ENCODE results near the gene APBB1IP.

APBB1IP gene

DNA sequence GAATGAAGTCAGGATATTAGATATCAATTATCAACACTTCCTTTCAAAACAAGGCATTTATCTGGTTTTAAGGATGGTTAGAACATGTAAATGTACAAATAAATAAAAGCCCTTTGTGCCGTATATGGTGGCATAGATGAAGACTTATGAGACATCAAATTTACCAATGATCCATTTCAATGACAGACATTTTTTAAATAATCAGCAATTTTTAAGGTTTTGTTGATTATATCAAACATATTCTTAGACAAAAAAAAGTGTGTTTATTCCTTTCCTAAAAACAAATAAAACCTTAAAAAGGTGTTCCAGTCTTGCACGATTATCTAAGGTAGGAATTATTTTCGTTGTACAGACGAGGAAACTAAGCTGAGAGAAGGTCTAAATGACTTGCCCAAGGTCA lies 13.8 kb downstream of the APBB1IP start:
- TF ChIP-seq, protein P1, sequence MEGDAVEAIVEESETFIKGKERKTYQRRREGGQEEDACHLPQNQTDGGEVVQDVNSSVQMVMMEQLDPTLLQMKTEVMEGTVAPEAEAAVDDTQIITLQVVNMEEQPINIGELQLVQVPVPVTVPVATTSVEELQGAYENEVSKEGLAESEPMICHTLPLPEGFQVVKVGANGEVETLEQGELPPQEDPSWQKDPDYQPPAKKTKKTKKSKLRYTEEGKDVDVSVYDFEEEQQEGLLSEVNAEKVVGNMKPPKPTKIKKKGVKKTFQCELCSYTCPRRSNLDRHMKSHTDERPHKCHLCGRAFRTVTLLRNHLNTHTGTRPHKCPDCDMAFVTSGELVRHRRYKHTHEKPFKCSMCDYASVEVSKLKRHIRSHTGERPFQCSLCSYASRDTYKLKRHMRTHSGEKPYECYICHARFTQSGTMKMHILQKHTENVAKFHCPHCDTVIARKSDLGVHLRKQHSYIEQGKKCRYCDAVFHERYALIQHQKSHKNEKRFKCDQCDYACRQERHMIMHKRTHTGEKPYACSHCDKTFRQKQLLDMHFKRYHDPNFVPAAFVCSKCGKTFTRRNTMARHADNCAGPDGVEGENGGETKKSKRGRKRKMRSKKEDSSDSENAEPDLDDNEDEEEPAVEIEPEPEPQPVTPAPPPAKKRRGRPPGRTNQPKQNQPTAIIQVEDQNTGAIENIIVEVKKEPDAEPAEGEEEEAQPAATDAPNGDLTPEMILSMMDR (conservative IDR thresholded peaks at IDR 0.05; ENCODE audit: low read depth) = no peak
- ChIA-PET CTCF (interaction anchor here (0.7 kb wide), 1 partner anchor 110 kb away, joined by 3 read pairs; no protein-coding TSS in a partner anchor), POLR2A (ENCODE audit: low non-redundant PET) (no interaction called here)
- no peak overlapping the region for H3K27ac ChIP-seq
- DNase-seq (ENCODE audit: low spot score) = no peak

- no peak for DNase-seq (ENCODE audit: low spot score)
- ChIA-PET CTCF (no interaction called here), POLR2A (ENCODE audit: low non-redundant PET) (no interaction called here)
- H3K27ac ChIP-seq = no peak overlapping the region
- TF ChIP-seq, protein P1 (conservative IDR thresholded peaks at IDR 0.05; ENCODE audit: low read depth) = no peak
Observed at GRCh38 chr10:26453850-26454249, 15.7 kb downstream of the APBB1IP start.

DNA sequence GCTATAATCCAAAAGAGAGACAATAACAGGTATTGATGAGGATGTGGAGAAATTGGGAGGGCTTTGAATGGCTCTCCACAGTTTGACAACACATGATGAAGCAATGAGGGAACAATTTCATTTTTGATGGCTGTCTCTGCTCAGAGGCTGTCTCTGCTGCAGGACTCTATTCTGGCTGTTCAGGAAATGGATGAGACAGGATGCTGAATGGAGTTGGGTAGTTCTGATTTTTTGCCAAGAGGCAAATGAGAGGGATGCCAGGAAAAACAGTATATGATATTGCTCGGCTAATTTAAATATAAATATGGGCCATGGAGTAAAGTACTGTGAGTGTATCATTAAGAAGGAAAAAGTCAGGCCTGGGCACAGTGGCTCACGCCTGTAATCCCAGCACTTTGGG lies 16.8 kb downstream of the APBB1IP start:
- no peak for DNase-seq (ENCODE audit: low spot score)
- TF ChIP-seq, protein P1 (conservative IDR thresholded peaks at IDR 0.05; ENCODE audit: low read depth) = no peak
- POLR2A ChIA-PET (ENCODE audit: low non-redundant PET) = no interaction called here
- no peak overlapping the region for H3K27ac ChIP-seq
- CTCF ChIA-PET = no interaction called here

GRCh38 chr10:26455567-26456315 lies 17.6 kb downstream of the APBB1IP start:
- H3K27ac ChIP-seq = no peak overlapping the region
- CTCF ChIA-PET = no interaction called here
- POLR2A ChIA-PET (ENCODE audit: low non-redundant PET) = no interaction called here
- no peak for DNase-seq (ENCODE audit: low spot score)
- TF ChIP-seq, protein P1 (conservative IDR thresholded peaks at IDR 0.05; ENCODE audit: low read depth) = no peak

GRCh38 chr10:26457088-26457487 lies 18.9 kb downstream of the APBB1IP start:
- POLR2A ChIA-PET (ENCODE audit: low non-redundant PET) = no interaction called here

DNA sequence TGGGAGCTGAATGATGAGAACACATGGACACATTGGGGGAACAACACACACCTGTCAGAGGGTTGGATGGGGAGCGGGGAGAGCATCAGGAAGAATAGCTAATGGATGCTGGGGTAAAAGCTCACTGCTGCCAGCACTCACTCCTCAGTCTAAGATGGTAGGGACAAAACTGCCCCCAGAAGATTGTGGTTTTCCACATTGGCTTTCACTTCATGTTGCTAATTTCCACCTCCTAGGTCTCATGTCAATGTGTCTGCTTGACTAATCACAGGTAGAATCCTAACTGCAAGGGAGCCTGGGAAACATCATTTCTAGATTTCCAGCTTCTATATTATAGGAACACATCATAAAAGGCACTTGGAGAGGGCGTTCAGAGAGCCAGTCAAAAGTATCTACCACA lies 22.6 kb downstream of the APBB1IP start:
- DNase-seq (ENCODE audit: low spot score) = no peak
- TF ChIP-seq, protein P1 (conservative IDR thresholded peaks at IDR 0.05; ENCODE audit: low read depth) = no peak
- H3K27ac ChIP-seq = no peak overlapping the region
- ChIA-PET CTCF (no interaction called here), POLR2A (ENCODE audit: low non-redundant PET) (interaction anchor here (0.7 kb wide), 1 partner anchor 1245 kb away, joined by 3 read pairs; no protein-coding TSS in a partner anchor)

More at GRCh38 chr10:26457088-26457487, 18.9 kb downstream of the APBB1IP start:
- TF ChIP-seq, protein P1 (conservative IDR thresholded peaks at IDR 0.05; ENCODE audit: low read depth) = no peak
- no peak overlapping the region for H3K27ac ChIP-seq
- DNase-seq (ENCODE audit: low spot score) = no peak
- CTCF ChIA-PET = no interaction called here

All from RWPE1 (cell line).